ENCODE results near the gene SHISAL1. TPM values are rescaled to one million over a fixed set of nuclear protein-coding genes. Genes with fewer than 3 reads are reported as not detected.
"Not testable (repeated sequence)": the region's sequence is repeated elsewhere in the genome, so short reads cannot be mapped to it uniquely, and the experiment has no call there.

SHISAL1 gene
- total RNA-seq, 1 donor from 2014 or later, result 2.8 TPM

DNA sequence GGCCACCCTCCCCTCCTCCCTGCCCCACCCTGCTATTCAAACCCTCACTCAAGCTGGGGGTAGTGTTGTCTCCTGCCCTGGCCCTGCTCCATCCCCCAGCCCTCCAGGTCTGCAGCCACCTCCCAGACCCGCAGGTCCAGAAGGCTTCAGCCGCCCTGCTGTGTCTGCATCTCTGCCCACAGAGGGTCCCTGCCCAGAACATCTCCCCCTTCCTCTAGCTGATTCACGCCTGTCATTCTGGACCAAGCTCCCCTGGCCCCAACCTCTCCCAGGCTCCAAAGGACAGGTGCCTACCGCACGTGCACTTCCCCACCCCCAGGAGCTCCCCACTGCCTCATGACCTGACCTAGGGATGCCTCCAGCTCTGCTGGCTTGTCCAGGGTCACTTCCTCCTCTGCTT lies 16.0 kb upstream of the SHISAL1 start:
- Mint-ChIP-seq H3K27me3 (peaks cover 61% of the 10 kb centered on the region), H3K36me3 (no peaks in the 10 kb centered on the region), H3K4me1 (ENCODE audit: unreplicated experiment) (peaks cover 31% of the 10 kb centered on the region), H3K9me3 (no peaks in the 10 kb centered on the region), H3K27ac (no peak overlapping the region), H3K4me3 (no peak overlapping the region)
- DNase-seq (ENCODE audit: extremely low spot score, unreplicated experiment), result no peak
- TF ChIP-seq, protein P1, sequence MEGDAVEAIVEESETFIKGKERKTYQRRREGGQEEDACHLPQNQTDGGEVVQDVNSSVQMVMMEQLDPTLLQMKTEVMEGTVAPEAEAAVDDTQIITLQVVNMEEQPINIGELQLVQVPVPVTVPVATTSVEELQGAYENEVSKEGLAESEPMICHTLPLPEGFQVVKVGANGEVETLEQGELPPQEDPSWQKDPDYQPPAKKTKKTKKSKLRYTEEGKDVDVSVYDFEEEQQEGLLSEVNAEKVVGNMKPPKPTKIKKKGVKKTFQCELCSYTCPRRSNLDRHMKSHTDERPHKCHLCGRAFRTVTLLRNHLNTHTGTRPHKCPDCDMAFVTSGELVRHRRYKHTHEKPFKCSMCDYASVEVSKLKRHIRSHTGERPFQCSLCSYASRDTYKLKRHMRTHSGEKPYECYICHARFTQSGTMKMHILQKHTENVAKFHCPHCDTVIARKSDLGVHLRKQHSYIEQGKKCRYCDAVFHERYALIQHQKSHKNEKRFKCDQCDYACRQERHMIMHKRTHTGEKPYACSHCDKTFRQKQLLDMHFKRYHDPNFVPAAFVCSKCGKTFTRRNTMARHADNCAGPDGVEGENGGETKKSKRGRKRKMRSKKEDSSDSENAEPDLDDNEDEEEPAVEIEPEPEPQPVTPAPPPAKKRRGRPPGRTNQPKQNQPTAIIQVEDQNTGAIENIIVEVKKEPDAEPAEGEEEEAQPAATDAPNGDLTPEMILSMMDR (conservative IDR thresholded peaks at IDR 0.05), result no peak

DNA sequence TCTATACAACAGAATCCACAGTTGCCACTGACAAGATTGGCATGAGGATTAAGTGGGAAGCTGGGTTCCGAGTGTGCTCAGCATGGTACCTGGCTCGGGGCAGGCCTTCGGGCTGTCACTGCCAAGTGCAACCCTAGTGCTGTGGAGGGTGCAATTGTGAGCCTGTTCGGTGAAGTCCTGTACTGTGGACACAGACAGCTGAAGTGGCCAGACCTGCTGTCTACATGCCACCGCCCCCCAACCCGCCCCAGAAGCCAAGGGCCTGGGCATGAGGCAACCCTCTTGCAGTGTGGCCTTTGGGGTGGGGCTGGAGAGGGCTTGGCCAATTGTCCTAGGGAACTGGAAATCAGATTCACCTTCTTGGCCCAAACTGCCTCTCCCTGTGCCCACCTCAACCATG lies 15.6 kb upstream of the SHISAL1 start:
- DNase-seq (ENCODE audit: extremely low spot score, unreplicated experiment), result no peak
- H3K9me3 Mint-ChIP-seq, result no peaks in the 10 kb centered on the region
- H3K27ac Mint-ChIP-seq, result no peak overlapping the region
- TF ChIP-seq, protein P1 (conservative IDR thresholded peaks at IDR 0.05), result no peak
- H3K4me1 Mint-ChIP-seq (ENCODE audit: unreplicated experiment), result peaks cover 31% of the 10 kb centered on the region
- no peaks in the 10 kb centered on the region for H3K36me3 Mint-ChIP-seq
- H3K4me3 Mint-ChIP-seq, result no peak overlapping the region
- peaks cover 64% of the 10 kb centered on the region for H3K27me3 Mint-ChIP-seq

DNA sequence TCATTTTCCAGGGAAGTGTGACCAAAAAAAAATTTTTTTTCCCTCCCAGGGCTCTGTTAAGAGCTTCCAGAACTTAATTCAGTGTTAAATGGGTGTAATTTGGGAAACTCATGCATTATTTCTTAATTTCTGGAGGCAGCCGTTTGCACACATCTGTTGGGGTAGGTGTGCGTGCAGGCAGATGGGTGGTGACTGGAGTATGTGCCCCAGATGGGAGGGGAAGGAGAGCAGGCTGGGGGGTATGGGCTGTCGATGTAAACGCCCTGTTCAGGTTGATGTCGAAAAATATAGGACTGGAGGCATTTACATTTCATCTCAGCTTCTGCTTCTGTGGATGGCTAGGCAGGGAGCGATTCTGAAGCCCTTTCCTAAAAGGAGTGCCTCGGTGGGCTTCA lies 13.7 kb upstream of the SHISAL1 start:
- Mint-ChIP-seq H3K4me1 (ENCODE audit: unreplicated experiment) (peaks cover 26% of the 10 kb centered on the region), H3K27ac (no peak overlapping the region), H3K27me3 (peaks cover 54% of the 10 kb centered on the region), H3K9me3 (no peaks in the 10 kb centered on the region), H3K4me3 (peak overlapping the region; percentile 3), H3K36me3 (no peaks in the 10 kb centered on the region)
- no peak for DNase-seq (ENCODE audit: extremely low spot score, unreplicated experiment)
- TF ChIP-seq, protein P1 (conservative IDR thresholded peaks at IDR 0.05), result no peak

DNA sequence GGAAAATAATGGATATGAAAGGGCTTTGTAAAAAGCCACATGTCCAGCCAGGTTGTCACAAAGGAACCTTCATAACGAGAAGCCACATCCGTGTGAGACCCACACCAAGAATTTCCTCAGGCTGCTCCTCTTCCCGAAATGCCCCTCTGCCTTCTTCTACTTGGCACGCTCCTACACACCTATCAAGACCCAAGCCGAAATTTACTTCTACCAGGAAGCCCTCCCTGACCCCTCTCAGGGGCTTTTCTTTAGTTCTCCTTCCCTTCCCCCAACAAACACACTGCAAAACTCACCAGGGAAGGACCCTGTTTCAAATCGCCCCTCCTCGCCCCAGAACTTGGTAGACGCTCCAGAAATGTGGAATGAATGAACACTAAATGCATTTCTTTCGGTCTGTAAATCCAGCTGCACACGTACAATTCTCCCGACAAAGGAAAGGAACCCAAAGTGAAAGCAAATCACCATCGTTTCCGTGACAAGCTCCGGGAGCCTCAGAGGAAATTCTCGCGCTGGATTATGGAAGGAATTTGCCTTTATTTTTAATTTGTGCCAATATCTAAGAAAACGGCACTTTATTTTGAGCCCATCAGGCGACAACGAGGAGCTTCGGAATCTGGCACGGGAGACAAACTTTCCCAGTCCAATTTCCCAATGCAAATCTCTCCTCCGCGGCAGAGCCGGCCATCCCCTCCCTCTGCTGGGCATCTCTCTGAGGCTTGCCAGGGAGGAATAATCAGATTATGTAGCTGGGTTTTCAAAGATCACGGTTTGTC lies 13.2 kb upstream of the SHISAL1 start:
- DNase-seq (ENCODE audit: extremely low spot score, unreplicated experiment), result no peak
- H3K4me1 Mint-ChIP-seq (ENCODE audit: unreplicated experiment), result peaks cover 26% of the 10 kb centered on the region
- H3K4me3 Mint-ChIP-seq, result peak overlapping the region; percentile 3
- H3K27me3 Mint-ChIP-seq, result peaks cover 54% of the 10 kb centered on the region
- peak overlapping the region; percentile 1 for H3K27ac Mint-ChIP-seq
- TF ChIP-seq, protein P1 (conservative IDR thresholded peaks at IDR 0.05), result peak; percentile 31
- H3K36me3 Mint-ChIP-seq, result no peaks in the 10 kb centered on the region
- no peaks in the 10 kb centered on the region for H3K9me3 Mint-ChIP-seq

DNA sequence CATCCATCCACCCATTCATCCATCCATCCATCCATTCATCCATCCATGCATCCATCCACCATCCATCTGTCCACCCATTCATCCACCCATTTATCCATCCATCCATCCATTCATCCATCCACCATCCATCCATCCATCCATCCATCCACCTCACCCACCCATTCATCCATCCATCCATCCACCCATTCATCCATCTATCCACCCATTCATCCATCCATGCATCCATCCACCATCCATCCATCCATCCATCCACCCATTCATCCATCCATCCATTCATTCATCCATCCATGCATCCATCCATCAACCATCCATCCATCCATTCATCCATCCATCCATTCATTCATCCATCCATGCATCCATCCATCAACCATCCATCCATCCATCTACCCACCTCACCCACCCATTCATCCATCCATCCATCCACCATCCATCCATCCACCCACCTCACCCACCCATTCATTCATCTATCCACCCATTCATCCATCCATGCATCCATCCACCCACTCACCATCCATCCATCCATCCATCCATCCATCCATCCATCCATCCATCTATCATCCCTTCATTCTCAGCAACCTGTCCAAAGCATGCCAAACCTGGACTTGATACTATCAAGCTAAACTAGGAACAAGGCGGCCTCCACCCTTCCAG lies 10.5 kb upstream of the SHISAL1 start:
- H3K27ac Mint-ChIP-seq; H3K36me3 Mint-ChIP-seq; DNase-seq (ENCODE audit: extremely low spot score, unreplicated experiment); H3K9me3 Mint-ChIP-seq; H3K4me3 Mint-ChIP-seq: not testable (repeated sequence)
- H3K27me3 Mint-ChIP-seq, result peaks cover 32% of the 10 kb centered on the region
- H3K4me1 Mint-ChIP-seq (ENCODE audit: unreplicated experiment), result peaks cover 19% of the 10 kb centered on the region

DNA sequence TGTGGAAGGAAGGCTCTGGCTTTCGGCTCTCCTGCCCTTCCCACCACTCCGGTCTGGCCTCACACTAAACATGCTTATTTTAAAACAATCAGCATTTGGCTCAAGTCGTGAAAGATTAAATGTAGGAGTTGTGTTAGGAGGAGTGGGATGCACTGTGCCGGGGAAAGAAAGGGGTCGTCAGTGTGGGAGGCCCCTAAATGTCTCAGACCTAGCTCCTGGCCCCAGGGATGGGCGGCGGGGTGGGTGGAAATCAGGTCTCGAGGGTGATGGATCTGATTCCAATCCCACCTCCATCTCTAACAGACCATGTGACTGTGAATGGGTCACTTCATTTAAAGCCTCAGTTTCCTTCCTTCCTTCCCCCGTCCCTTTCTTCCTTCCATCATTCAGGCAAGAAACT lies 6.9 kb upstream of the SHISAL1 start:
- no peaks in the 10 kb centered on the region for H3K36me3 Mint-ChIP-seq
- TF ChIP-seq, protein P1 (conservative IDR thresholded peaks at IDR 0.05), result no peak
- no peaks in the 10 kb centered on the region for H3K9me3 Mint-ChIP-seq
- peaks cover 11% of the 10 kb centered on the region for H3K4me1 Mint-ChIP-seq (ENCODE audit: unreplicated experiment)
- H3K4me3 Mint-ChIP-seq, result no peak overlapping the region
- H3K27ac Mint-ChIP-seq, result no peak overlapping the region
- H3K27me3 Mint-ChIP-seq, result peaks cover 9% of the 10 kb centered on the region
- DNase-seq (ENCODE audit: extremely low spot score, unreplicated experiment), result no peak
